ENCODE measurements around the gene MRPL20. TPM values are rescaled to one million over a fixed set of nuclear protein-coding genes. Genes with fewer than 3 reads are reported as not detected.
"Not testable (repeated sequence)": the region's sequence is repeated elsewhere in the genome, so short reads cannot be mapped to it uniquely, and the experiment has no call there.

MRPL20 gene
- 125 and 134 TPM in 2 replicates for total RNA-seq
- 118 and 152 TPM in 2 replicates for polyA plus RNA-seq
- polyA plus RNA-seq (2011; cell fraction: cytosol; rRNA removed), result 165 TPM in 2 replicates
- 87.6 and 96.1 TPM in 2 replicates for polyA plus RNA-seq (2011; cell fraction: nucleus; rRNA removed)
- polyA plus RNA-seq (2012), result 128 and 191 TPM in 2 replicates
- 62.0 and 73.2 TPM in 2 replicates for polyA minus RNA-seq
- 103 TPM for polyA minus RNA-seq (2011; cell fraction: cytosol; rRNA and poly(A)+ RNA removed)
- polyA minus RNA-seq (2011; cell fraction: nucleus; rRNA and poly(A)+ RNA removed), result 29.8 and 40.9 TPM in 2 replicates
- Bru-seq, nascent RNA, result percentile 79 among the genes with signal in this experiment
- BruChase-seq, experiment 1, labeled RNA remaining after a 6-hour chase, result percentile 93 among the genes with signal in this experiment
- BruChase-seq, experiment 2, labeled RNA remaining after a 2-hour chase, result percentile 84 among the genes with signal in this experiment
- long read RNA-seq, transcript MRPL20-201 (4 exons, 721 nt), result major isoform, 268 of 293 reads
- long read RNA-seq, partial matches to known transcripts, result 4 of 293 reads
- long read RNA-seq, other reads (novel, unspliced or antisense), result 21 of 293 reads

- Histone ChIP-seq H2AFZ (ENCODE audit: low read depth, low read length) (peak within 1 kb of the TSS; percentile 67), H3K79me2 (ENCODE audit: control insufficient read depth, insufficient read depth, low read length) (peaks cover 43% of the 10 kb centered on the region), H3K9me1 (replicated peaks; ENCODE audit: control insufficient read depth, extremely low read depth, insufficient read depth, low read length) (no peaks in the 10 kb centered on the region), H4K20me1 (replicated peaks; ENCODE audit: control insufficient read depth, extremely low read depth, insufficient read depth, low read length) (no peaks in the 10 kb centered on the region), H3K4me1 (ENCODE audit: control insufficient read depth, extremely low read depth, insufficient read depth, low read length) (peaks cover 11% of the 10 kb centered on the region), H3K4me2 (ENCODE audit: insufficient read depth, low read length) (peak within 1 kb of the TSS; percentile 77), H3K4me3 (replicated peaks in 1 of 3; ENCODE audit: insufficient read depth in 1 of 3, low read depth in 1 of 3, low read length in 3 of 3) (peak within 1 kb of the TSS; percentile 73 to 87 (median 86)), H3K9ac (replicated peaks; ENCODE audit: extremely low read depth, insufficient read depth, low read length) (peak within 1 kb of the TSS; percentile 86), H3K27me3 (ENCODE audit: control insufficient read depth in 2 of 2, insufficient read depth in 2 of 2, low read length in 2 of 2) (no peaks in the 10 kb centered on the region), H3K9me3 (replicated peaks; ENCODE audit: control insufficient read depth, insufficient read depth, low read length) (no peaks in the 10 kb centered on the region), H3K27ac (ENCODE audit: insufficient read depth, low read depth, low read length) (peak within 1 kb of the TSS; percentile 54), H3K36me3 (ENCODE audit: control insufficient read depth in 2 of 2, extremely low read depth in 1 of 2, insufficient read depth in 2 of 2, low read length in 2 of 2) (peaks cover 9 to 13% of the 10 kb centered on the region in 2 experiments)
- BruUV-seq (replicated peaks), result TSS peak; percentile 45
- FAIRE-seq, result peak; percentile 97
- DNase-seq (ENCODE audit: low read depth, low spot score), result peak; percentile 88
- intact Hi-C loops (cut with micrococcal nuclease) (loop anchor here (1.0 to 2.0 kb wide), 6 partner anchors 8 to 98 kb away; partner anchors contain the start of genes AURKAIP1 and CCNL2), dilution Hi-C loops (cut with MboI; ENCODE audit: extremely low pct_ligation_motif_present, low sequenced_read_pairs) (no loop called here)
- peak; percentile 97 for TF ChIP-seq POLR2AphosphoS5 (IDR thresholded peaks at IDR 0.05; ENCODE audit: insufficient read depth, low read depth, low read length)
- peak; percentile 89 for TF ChIP-seq POLR2A (IDR thresholded peaks at IDR 0.05; ENCODE audit: low read depth, low read length)
- TF ChIP-seq, protein P1, sequence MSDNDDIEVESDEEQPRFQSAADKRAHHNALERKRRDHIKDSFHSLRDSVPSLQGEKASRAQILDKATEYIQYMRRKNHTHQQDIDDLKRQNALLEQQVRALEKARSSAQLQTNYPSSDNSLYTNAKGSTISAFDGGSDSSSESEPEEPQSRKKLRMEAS (IDR thresholded peaks at IDR 0.05; ENCODE audit: insufficient read depth, insufficient read length), result peak; percentile 68
- TF ChIP-seq FOS (IDR thresholded peaks at IDR 0.05; ENCODE audit: borderline replicate concordance, insufficient read depth, low read length), result no peak
- peak; percentile 90 for TF ChIP-seq MYC (IDR thresholded peaks at IDR 0.05; ENCODE audit: low read depth, low read length)
- TF ChIP-seq EZH2 (IDR thresholded peaks at IDR 0.05; ENCODE audit: borderline replicate concordance, low read depth, low read length, severe bottlenecking), result no peak
- TF ChIP-seq JUN (IDR thresholded peaks at IDR 0.05; ENCODE audit: borderline replicate concordance, insufficient read depth, insufficient read length, low read depth), result no peak
- TF ChIP-seq GATA2 (IDR thresholded peaks at IDR 0.05; ENCODE audit: insufficient read depth, insufficient read length, low read depth, low read length), result no peak
- TF ChIP-seq CTCF (IDR thresholded peaks at IDR 0.05; ENCODE audit: extremely low read depth in 1 of 2, insufficient read depth in 1 of 2, low read depth in 1 of 2, low read length in 2 of 2), result no peak
- ChIA-PET POLR2A (interaction anchor here (1.1 to 1.4 kb wide), 3 partner anchors 8 to 32 kb away, joined by 4 to 6 read pairs (median 4); partner anchors contain the start of genes AURKAIP1 and CCNL2), CTCF (interaction anchor here (1.0 to 2.0 kb wide), 4 partner anchors 9 to 34 kb away, joined by 3 to 26 read pairs (median 4); partner anchors contain the start of gene ANKRD65)
These were observed at the start of gene MRPL20 for GRCh38 chr1:1406821-1407635. Gene MRPL20, minus strand, starts transcription at chr1:1407293. Its CDS starts 76 bp downstream, at chr1:1407217.

- H4K20me1 ChIP-seq (replicated peaks; ENCODE audit: control insufficient read depth, extremely low read depth, insufficient read depth, low read length); H3K9me1 ChIP-seq (replicated peaks; ENCODE audit: control insufficient read depth, extremely low read depth, insufficient read depth, low read length); intact Hi-C loops (cut with micrococcal nuclease); FAIRE-seq; H3K27me3 ChIP-seq (ENCODE audit: control insufficient read depth in 2 of 2, insufficient read depth in 2 of 2, low read length in 2 of 2); H3K4me2 ChIP-seq (ENCODE audit: insufficient read depth, low read length); H3K27ac ChIP-seq (ENCODE audit: insufficient read depth, low read depth, low read length); H2AFZ ChIP-seq (ENCODE audit: low read depth, low read length); H3K4me1 ChIP-seq (ENCODE audit: control insufficient read depth, extremely low read depth, insufficient read depth, low read length); DNase-seq (ENCODE audit: low read depth, low spot score); H3K4me3 ChIP-seq (replicated peaks in 1 of 3; ENCODE audit: insufficient read depth in 1 of 3, low read depth in 1 of 3, low read length in 3 of 3); H3K79me2 ChIP-seq (ENCODE audit: control insufficient read depth, insufficient read depth, low read length); CTCF ChIA-PET; H3K36me3 ChIP-seq (ENCODE audit: control insufficient read depth in 2 of 2, extremely low read depth in 1 of 2, insufficient read depth in 2 of 2, low read length in 2 of 2); BruUV-seq (replicated peaks); H3K9me3 ChIP-seq (replicated peaks; ENCODE audit: control insufficient read depth, insufficient read depth, low read length); POLR2A ChIA-PET; dilution Hi-C loops (cut with MboI; ENCODE audit: extremely low pct_ligation_motif_present, low sequenced_read_pairs); H3K9ac ChIP-seq (replicated peaks; ENCODE audit: extremely low read depth, insufficient read depth, low read length): not testable (repeated sequence)
These were observed 49.7 kb upstream of the MRPL20 start for GRCh38 chr1:1456683-1457255.
